DOHH2 (cell line): ENCODE results near the gene ABCC6.

Experiments used
- EZH2phosphoT487 ChIP-seq: fragments of 200-600 bp; sonication (generic); IDR thresholded peaks from 2 replicates; pipeline ENCODE4 v1.6.1; 2017; ENCODE audit warnings: borderline replicate concordance, mild to moderate bottlenecking, antibody characterized with exemption, low read length, moderate library complexity, mixed read lengths
- TF ChIP-seq, protein P1 (sequence below): fragments of 200-600 bp; sonication (generic); IDR thresholded peaks from one replicate; pipeline ENCODE4 v1.5.1; 2014; ENCODE audit warnings: antibody characterized with exemption, mild to moderate bottlenecking, low read depth, low read length; ENCODE audit not compliant: poor library complexity, severe bottlenecking

DNA sequence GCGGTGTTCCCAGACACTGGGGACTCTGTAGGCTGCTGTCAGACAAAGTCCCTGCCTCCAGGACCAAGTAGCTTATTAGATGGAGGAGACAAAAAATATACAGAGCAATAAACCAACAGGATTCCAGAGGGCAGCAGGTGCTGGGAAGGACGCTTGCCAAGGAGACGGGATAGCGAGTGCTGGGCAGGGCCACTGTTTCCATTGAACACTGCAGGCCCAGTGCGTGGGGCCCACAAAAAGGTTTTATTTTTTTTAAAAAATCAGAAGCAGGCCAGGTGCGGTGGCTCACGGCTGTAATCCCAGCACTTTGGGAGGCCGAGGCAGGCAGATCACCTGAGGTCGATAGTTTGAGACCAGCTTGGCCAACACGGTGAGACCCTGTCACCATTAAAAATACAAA, 84.2 kb downstream of the ABCC6 start:
- TF ChIP-seq, protein P1, sequence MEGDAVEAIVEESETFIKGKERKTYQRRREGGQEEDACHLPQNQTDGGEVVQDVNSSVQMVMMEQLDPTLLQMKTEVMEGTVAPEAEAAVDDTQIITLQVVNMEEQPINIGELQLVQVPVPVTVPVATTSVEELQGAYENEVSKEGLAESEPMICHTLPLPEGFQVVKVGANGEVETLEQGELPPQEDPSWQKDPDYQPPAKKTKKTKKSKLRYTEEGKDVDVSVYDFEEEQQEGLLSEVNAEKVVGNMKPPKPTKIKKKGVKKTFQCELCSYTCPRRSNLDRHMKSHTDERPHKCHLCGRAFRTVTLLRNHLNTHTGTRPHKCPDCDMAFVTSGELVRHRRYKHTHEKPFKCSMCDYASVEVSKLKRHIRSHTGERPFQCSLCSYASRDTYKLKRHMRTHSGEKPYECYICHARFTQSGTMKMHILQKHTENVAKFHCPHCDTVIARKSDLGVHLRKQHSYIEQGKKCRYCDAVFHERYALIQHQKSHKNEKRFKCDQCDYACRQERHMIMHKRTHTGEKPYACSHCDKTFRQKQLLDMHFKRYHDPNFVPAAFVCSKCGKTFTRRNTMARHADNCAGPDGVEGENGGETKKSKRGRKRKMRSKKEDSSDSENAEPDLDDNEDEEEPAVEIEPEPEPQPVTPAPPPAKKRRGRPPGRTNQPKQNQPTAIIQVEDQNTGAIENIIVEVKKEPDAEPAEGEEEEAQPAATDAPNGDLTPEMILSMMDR: no peak
- no peak for TF ChIP-seq EZH2phosphoT487
